GM12878 (cell line): ENCODE data around the gene CAMTA1.

ENCODE experiments used
- CREB1 ChIP-seq: IDR thresholded peaks from 2 replicates; pipeline ENCODE4 v1.6.1; 2012; ENCODE audit warnings: low read depth, mild to moderate bottlenecking, inconsistent platforms
- CTCF ChIP-seq, 3 experiments: IDR thresholded peaks in 2 of 3; conservative IDR thresholded peaks in 1 of 3; 2 replicates each; pipeline ENCODE4 v1.5.1; 2011; ENCODE audit warnings: low read depth in 3 of 3, low read length in 3 of 3, mild to moderate bottlenecking in 3 of 3, control low read depth in 2 of 3, moderate library complexity in 2 of 3, inconsistent platforms in 1 of 3, mixed read lengths in 1 of 3; ENCODE audit not compliant: control insufficient read depth in 2 of 3, insufficient read depth in 1 of 3; ENCODE audit errors: extremely low read depth in 1 of 3
- EP300 ChIP-seq, 2 experiments: fragments of 150-350 bp in 1 of 2; IDR thresholded peaks; 2 replicates each; pipeline ENCODE4 v1.6.1; 2011 to 2012; ENCODE audit warnings: low read depth in 2 of 2, low read length in 2 of 2, borderline replicate concordance in 1 of 2, improper control_type of control experiment in 1 of 2, inconsistent platforms in 1 of 2; ENCODE audit not compliant: control insufficient read depth in 1 of 2
- JUNB ChIP-seq: IDR thresholded peaks from 2 replicates; pipeline ENCODE4 v1.6.1; 2016; ENCODE audit warnings: antibody characterized with exemption, mild to moderate bottlenecking
- NFYA ChIP-seq: IDR thresholded peaks from 2 replicates; pipeline ENCODE4 v1.6.1; 2011; ENCODE audit warnings: low read depth, mild to moderate bottlenecking, low read length, improper control_type of control experiment, borderline replicate concordance
- POLR2A ChIP-seq: IDR thresholded peaks from 2 replicates; pipeline ENCODE4 v1.6.1; 2011; ENCODE audit warnings: low read depth, mild to moderate bottlenecking, low read length
- PRDM15 ChIP-seq: fragments of 450-650 bp; formaldehyde crosslinking; IDR thresholded peaks from 2 replicates; pipeline ENCODE4 v1.4.0; 2020; ENCODE audit warnings: mild to moderate bottlenecking, moderate library complexity
- YY1 ChIP-seq: IDR thresholded peaks from 2 replicates; pipeline ENCODE4 v1.6.1; 2011; ENCODE audit warnings: low read depth, mild to moderate bottlenecking, low read length
- ZBTB33 ChIP-seq: fragments of 450-650 bp; IDR thresholded peaks from 2 replicates; pipeline ENCODE4 v1.6.1; 2017; ENCODE audit warnings: mild to moderate bottlenecking
- ZNF274 ChIP-seq: IDR thresholded peaks from one replicate; pipeline ENCODE4 v1.8.0; 2011; ENCODE audit not compliant: insufficient read length, insufficient read depth
- TF ChIP-seq, protein P1 (sequence below): fragments of 450-650 bp; IDR thresholded peaks from 2 replicates; pipeline ENCODE4 v1.6.1; 2016; ENCODE audit warnings: mild to moderate bottlenecking, moderate library complexity, borderline replicate concordance

- no peak for TF ChIP-seq PRDM15 (CRISPR knock-in tag)
- no peak for TF ChIP-seq CTCF (IDR thresholded peaks at IDR 0.05 in 2 of 3, conservative IDR thresholded peaks at IDR 0.05 in 1 of 3; ENCODE audit: control insufficient read depth in 2 of 3, extremely low read depth in 1 of 3, insufficient read depth in 1 of 3, low read depth in 3 of 3, low read length in 3 of 3)
- TF ChIP-seq, protein P1, sequence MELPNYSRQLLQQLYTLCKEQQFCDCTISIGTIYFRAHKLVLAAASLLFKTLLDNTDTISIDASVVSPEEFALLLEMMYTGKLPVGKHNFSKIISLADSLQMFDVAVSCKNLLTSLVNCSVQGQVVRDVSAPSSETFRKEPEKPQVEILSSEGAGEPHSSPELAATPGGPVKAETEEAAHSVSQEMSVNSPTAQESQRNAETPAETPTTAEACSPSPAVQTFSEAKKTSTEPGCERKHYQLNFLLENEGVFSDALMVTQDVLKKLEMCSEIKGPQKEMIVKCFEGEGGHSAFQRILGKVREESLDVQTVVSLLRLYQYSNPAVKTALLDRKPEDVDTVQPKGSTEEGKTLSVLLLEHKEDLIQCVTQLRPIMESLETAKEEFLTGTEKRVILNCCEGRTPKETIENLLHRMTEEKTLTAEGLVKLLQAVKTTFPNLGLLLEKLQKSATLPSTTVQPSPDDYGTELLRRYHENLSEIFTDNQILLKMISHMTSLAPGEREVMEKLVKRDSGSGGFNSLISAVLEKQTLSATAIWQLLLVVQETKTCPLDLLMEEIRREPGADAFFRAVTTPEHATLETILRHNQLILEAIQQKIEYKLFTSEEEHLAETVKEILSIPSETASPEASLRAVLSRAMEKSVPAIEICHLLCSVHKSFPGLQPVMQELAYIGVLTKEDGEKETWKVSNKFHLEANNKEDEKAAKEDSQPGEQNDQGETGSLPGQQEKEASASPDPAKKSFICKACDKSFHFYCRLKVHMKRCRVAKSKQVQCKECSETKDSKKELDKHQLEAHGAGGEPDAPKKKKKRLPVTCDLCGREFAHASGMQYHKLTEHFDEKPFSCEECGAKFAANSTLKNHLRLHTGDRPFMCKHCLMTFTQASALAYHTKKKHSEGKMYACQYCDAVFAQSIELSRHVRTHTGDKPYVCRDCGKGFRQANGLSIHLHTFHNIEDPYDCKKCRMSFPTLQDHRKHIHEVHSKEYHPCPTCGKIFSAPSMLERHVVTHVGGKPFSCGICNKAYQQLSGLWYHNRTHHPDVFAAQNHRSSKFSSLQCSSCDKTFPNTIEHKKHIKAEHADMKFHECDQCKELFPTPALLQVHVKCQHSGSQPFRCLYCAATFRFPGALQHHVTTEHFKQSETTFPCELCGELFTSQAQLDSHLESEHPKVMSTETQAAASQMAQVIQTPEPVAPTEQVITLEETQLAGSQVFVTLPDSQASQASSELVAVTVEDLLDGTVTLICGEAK: no peak
- TF ChIP-seq JUNB: no peak
- TF ChIP-seq POLR2A: no peak
- no peak for TF ChIP-seq NFYA
- TF ChIP-seq ZBTB33: no peak
- TF ChIP-seq ZNF274: no peak
- no peak for TF ChIP-seq CREB1
- TF ChIP-seq YY1: no peak
- TF ChIP-seq EP300 (IDR thresholded peaks at IDR 0.05; ENCODE audit: borderline replicate concordance in 1 of 2, control insufficient read depth in 1 of 2, low read depth in 2 of 2, low read length in 2 of 2): no peak
Measured at GRCh38 chr1:7079637-7080036, 294.4 kb downstream of the CAMTA1 start.
